Iris pigment epithelial cell (primary cell): ENCODE results near the gene C5orf63.
"Not testable (repeated sequence)": the region's sequence is repeated elsewhere in the genome, so short reads cannot be mapped to it uniquely, and the experiment has no call there.

Source experiments
- DNase-seq: peaks from one replicate; pipeline ENCODE4 v3.0.0-alpha.2; 2011; ENCODE audit warnings: low read depth

The C5orf63 gene

DNA sequence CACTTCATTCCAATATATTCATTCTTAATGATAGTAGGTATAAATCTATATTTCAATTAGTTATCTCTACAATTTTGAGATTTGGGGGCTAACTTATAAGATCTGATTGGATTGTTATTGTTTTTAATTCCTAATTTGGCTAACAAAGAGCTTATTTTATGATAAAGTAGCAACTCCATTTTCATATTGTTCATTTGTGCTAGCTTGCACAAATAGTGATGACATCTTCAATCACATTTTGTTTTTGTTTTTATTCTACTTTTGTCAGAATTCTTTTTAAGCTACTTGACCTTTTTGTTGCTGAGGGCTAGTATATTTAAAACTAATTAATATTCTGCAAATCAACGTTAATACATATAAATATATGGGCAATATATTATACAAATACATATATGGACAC lies 65.8 kb downstream of the C5orf63 start:
- no peak for DNase-seq

DNA sequence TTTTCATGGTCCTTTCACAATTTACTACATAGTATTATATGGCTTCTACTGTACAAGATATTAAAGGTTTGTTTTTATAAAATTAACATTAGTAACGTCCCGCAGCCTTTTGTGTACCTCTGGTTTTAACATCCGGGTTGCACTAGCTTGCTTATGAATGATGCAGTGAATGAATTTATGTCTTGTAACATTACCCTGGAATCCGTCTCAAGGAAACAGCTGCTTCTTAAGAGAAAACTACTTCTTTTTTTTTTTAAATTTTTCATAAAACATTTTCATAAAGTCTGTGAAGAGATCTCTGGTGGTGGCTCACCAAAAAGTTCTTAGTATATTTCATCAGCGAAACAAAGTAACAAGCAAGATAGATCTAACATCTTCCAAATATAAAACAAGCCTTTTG lies 66.6 kb downstream of the C5orf63 start:
- DNase-seq, result peak; percentile 78

- DNase-seq, result not testable (repeated sequence)
These were observed 68.0 kb downstream of the C5orf63 start for GRCh38 chr5:127005282-127005681.

GRCh38 chr5:127004721-127005120 lies 68.6 kb downstream of the C5orf63 start:
- no peak for DNase-seq

- DNase-seq, result no peak
These were observed 69.4 kb downstream of the C5orf63 start for GRCh38 chr5:127003798-127004495.

DNA sequence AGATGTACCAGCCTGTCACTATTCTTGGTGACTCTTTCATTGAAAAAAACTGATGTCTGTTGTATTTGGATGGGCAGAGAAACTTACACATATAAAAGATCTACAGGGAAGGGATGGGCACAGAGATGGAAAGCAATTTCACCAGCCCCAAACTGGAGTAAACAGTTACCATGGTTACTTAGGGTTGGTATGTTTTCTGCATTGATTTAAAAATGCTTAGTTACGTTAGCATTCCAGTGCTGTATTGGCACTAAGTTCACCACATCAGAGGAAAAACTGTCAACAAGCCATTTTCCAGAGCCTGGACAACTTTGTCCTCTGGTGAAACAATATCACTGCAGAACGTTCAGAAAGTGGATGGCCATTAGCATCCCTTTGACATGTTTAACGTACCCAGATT lies 70.9 kb downstream of the C5orf63 start:
- peak; percentile 48 for DNase-seq

DNA sequence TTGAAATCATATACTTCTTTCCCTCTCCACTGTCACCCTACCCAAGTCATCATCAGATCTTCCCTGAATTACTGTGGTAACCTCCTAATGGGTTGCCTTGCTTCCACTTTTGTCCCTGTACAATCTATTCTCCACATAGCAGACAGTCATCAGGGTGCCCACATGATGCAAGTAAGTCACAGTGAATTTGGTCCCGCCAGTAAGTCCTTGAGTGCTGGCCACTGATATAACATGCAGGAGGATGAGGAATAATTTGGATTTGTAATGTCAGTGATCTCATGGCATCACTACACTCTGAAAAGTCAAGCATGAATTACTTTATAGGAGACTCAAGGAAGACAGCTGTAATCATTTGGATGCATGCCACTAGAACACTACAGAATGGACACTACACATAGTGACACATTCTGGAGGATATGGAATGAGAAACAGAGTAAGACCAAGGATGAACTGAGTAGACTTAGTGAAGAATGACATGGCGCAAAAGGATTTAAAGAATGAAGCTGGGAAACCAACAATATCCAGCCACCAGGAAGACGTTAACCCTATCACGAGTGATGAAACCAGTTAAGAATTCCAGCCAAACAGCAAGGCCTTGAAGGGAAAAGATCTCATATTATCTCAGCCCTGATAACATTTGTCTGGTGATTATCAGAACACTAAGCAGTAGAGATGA lies 71.5 kb downstream of the C5orf63 start:
- peak; percentile 95 for DNase-seq
